GM12874 (cell line): ENCODE results near the gene NME5.

ENCODE experiments used
- TF ChIP-seq, protein P1 (sequence below): IDR thresholded peaks from 2 replicates; pipeline ENCODE4 v1.5.1; 2011; ENCODE audit warnings: low read depth, mild to moderate bottlenecking, control low read depth, low read length, moderate library complexity; ENCODE audit not compliant: insufficient read depth

NME5 gene

DNA sequence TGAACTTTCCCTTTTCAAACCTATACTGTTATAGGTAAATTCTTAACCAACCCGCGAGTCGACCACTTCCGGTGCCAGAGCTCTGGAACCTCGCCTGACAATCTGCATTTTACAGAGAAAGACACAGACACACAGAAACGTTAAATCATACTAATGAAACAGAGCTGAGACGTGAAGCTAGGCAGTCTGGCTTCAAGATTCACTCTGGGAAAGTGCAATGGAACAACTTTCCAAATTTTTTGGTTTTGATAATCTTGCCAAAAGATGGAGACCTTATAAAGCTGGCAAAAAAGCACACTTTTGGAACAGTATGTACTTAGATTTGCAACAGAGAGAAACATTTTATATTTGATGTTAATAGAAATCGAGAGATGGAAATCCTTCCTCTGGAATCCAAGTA lies 71.3 kb downstream of the NME5 start:
- TF ChIP-seq, protein P1, sequence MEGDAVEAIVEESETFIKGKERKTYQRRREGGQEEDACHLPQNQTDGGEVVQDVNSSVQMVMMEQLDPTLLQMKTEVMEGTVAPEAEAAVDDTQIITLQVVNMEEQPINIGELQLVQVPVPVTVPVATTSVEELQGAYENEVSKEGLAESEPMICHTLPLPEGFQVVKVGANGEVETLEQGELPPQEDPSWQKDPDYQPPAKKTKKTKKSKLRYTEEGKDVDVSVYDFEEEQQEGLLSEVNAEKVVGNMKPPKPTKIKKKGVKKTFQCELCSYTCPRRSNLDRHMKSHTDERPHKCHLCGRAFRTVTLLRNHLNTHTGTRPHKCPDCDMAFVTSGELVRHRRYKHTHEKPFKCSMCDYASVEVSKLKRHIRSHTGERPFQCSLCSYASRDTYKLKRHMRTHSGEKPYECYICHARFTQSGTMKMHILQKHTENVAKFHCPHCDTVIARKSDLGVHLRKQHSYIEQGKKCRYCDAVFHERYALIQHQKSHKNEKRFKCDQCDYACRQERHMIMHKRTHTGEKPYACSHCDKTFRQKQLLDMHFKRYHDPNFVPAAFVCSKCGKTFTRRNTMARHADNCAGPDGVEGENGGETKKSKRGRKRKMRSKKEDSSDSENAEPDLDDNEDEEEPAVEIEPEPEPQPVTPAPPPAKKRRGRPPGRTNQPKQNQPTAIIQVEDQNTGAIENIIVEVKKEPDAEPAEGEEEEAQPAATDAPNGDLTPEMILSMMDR, result no peak
